ENCODE data around the gene ITGB4.
A peak's percentile ranks its signal among the peaks of the same experiment; 100 is the strongest.

The ITGB4 gene

GRCh38 chr17:75773808-75774470 is 52.7 kb downstream of the ITGB4 start:
- DNase-seq, result no peak

- DNase-seq, result no peak
Measured at GRCh38 chr17:75774471-75774990, 53.3 kb downstream of the ITGB4 start.

- DNase-seq, result no peak
Measured at GRCh38 chr17:75774991-75775668, 53.9 kb downstream of the ITGB4 start.

GRCh38 chr17:75776386-75777295 is 55.4 kb downstream of the ITGB4 start:
- DNase-seq, result peak; percentile 22

GRCh38 chr17:75777296-75777922 is 56.1 kb downstream of the ITGB4 start:
- no peak for DNase-seq

- peak; percentile 47 for DNase-seq
Measured at GRCh38 chr17:75778066-75778860, 57.0 kb downstream of the ITGB4 start.

- DNase-seq, result no peak
Measured at GRCh38 chr17:75778861-75779249, 57.6 kb downstream of the ITGB4 start.

GRCh38 chr17:75779250-75779986 is 58.2 kb downstream of the ITGB4 start:
- DNase-seq, result peak; percentile 95

- DNase-seq, result no peak
Measured at GRCh38 chr17:75779987-75780889, 59.0 kb downstream of the ITGB4 start.

GRCh38 chr17:75783069-75783783 is 62.0 kb downstream of the ITGB4 start:
- no peak for DNase-seq

- no peak for DNase-seq
Measured at GRCh38 chr17:75783803-75784472, 62.7 kb downstream of the ITGB4 start.

- DNase-seq, result peak; percentile 96
Measured at GRCh38 chr17:75784473-75785015, 63.3 kb downstream of the ITGB4 start, which contains the start of gene UNK. Gene UNK, plus strand, starts transcription at chr17:75784806. Its CDS starts 75 bp downstream, at chr17:75784881.

- peak; percentile 90 for DNase-seq
Measured at GRCh38 chr17:75785016-75785890, 64.0 kb downstream of the ITGB4 start.

- no peak for DNase-seq
Measured at GRCh38 chr17:75791254-75791653, 70.0 kb downstream of the ITGB4 start.

GRCh38 chr17:75793460-75793859 is 72.2 kb downstream of the ITGB4 start:
- DNase-seq, result no peak

- no peak for DNase-seq
Measured at GRCh38 chr17:75795820-75796607, 74.8 kb downstream of the ITGB4 start.
